ENCODE results near the gene MEGF10. TPM values are rescaled to one million over a fixed set of nuclear protein-coding genes. Genes with fewer than 3 reads are reported as not detected.

Gene MEGF10
- total RNA-seq, 1 experiment from 2014 or later, result not detected

GRCh38 chr5:127298656-127299055 lies 8.1 kb downstream of the MEGF10 start:
- POLR2A ChIA-PET (ENCODE audit: unreplicated experiment), result no interaction called here

DNA sequence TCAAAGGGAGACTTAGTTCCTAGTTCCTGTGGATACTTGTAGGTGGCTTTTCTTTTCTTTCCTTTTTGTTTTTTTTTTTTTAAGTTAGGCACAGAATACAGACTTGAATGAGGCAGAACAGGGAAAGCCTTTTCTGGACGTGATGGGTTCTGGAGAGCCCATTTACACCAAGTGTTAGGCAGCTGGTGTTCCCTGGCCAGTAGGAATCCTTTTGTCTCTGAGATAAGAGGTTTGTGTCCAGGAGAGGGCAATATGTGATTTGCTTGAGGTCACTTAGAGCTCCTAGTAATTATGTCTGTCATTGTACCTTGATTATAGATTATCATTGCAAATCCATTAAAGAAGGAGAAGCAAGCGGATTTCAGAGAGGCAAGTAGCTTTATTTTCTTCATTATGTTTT lies 9.1 kb downstream of the MEGF10 start:
- no peaks in the 10 kb centered on the region for H3K4me1 ChIP-seq (replicated peaks; ENCODE audit: insufficient read depth)
- TF ChIP-seq, protein P1, sequence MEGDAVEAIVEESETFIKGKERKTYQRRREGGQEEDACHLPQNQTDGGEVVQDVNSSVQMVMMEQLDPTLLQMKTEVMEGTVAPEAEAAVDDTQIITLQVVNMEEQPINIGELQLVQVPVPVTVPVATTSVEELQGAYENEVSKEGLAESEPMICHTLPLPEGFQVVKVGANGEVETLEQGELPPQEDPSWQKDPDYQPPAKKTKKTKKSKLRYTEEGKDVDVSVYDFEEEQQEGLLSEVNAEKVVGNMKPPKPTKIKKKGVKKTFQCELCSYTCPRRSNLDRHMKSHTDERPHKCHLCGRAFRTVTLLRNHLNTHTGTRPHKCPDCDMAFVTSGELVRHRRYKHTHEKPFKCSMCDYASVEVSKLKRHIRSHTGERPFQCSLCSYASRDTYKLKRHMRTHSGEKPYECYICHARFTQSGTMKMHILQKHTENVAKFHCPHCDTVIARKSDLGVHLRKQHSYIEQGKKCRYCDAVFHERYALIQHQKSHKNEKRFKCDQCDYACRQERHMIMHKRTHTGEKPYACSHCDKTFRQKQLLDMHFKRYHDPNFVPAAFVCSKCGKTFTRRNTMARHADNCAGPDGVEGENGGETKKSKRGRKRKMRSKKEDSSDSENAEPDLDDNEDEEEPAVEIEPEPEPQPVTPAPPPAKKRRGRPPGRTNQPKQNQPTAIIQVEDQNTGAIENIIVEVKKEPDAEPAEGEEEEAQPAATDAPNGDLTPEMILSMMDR (conservative IDR thresholded peaks at IDR 0.05), result no peak
- no peak for TF ChIP-seq EZH2 (IDR thresholded peaks at IDR 0.05; ENCODE audit: low read depth)
- H3K4me2 ChIP-seq, result no peak overlapping the region
- no TSS peak for BruUV-seq (replicated peaks)
- no peak overlapping the region for H3K4me3 ChIP-seq
- CTCF ChIA-PET, result no interaction called here
- POLR2A ChIA-PET (ENCODE audit: unreplicated experiment), result no interaction called here
- no peaks in the 10 kb centered on the region for H4K20me1 ChIP-seq (ENCODE audit: insufficient read depth)
- no peaks in the 10 kb centered on the region for H3F3A ChIP-seq (ENCODE audit: insufficient read depth, low read depth)
- no peak overlapping the region for H2AFZ ChIP-seq
- H3K27me3 ChIP-seq (ENCODE audit: insufficient read depth, low read depth), result no peaks in the 10 kb centered on the region
- H3K27ac ChIP-seq, result no peak overlapping the region
- H3K9me2 ChIP-seq (ENCODE audit: insufficient read depth), result no peaks in the 10 kb centered on the region
- H3K79me2 ChIP-seq (ENCODE audit: low read depth), result no peaks in the 10 kb centered on the region
- H3K36me3 ChIP-seq (ENCODE audit: low read depth), result no peaks in the 10 kb centered on the region
- no peaks in the 10 kb centered on the region for H3K9me3 ChIP-seq (ENCODE audit: insufficient read depth, low read depth)
- intact Hi-C loops (cut with micrococcal nuclease; ENCODE audit: unreplicated experiment), result no loop called here
- DNase-seq, result no peak

More at GRCh38 chr5:127298656-127299055, 8.1 kb downstream of the MEGF10 start:
- H3F3A ChIP-seq (ENCODE audit: insufficient read depth, low read depth), result no peaks in the 10 kb centered on the region
- H3K4me1 ChIP-seq (replicated peaks; ENCODE audit: insufficient read depth), result no peaks in the 10 kb centered on the region
- CTCF ChIA-PET, result no interaction called here
- DNase-seq, result no peak
- H3K36me3 ChIP-seq (ENCODE audit: low read depth), result no peaks in the 10 kb centered on the region
- no peaks in the 10 kb centered on the region for H3K9me3 ChIP-seq (ENCODE audit: insufficient read depth, low read depth)
- H3K9me2 ChIP-seq (ENCODE audit: insufficient read depth), result no peaks in the 10 kb centered on the region
- no peak overlapping the region for H3K27ac ChIP-seq
- H2AFZ ChIP-seq, result no peak overlapping the region
- BruUV-seq (replicated peaks), result no TSS peak
- no peaks in the 10 kb centered on the region for H4K20me1 ChIP-seq (ENCODE audit: insufficient read depth)
- no peaks in the 10 kb centered on the region for H3K79me2 ChIP-seq (ENCODE audit: low read depth)
- no peak for TF ChIP-seq EZH2 (IDR thresholded peaks at IDR 0.05; ENCODE audit: low read depth)
- TF ChIP-seq, protein P1 (conservative IDR thresholded peaks at IDR 0.05), result no peak
- H3K27me3 ChIP-seq (ENCODE audit: insufficient read depth, low read depth), result no peaks in the 10 kb centered on the region
- H3K4me3 ChIP-seq, result no peak overlapping the region
- no peak overlapping the region for H3K4me2 ChIP-seq
- intact Hi-C loops (cut with micrococcal nuclease; ENCODE audit: unreplicated experiment), result no loop called here

- BruUV-seq (replicated peaks), result no TSS peak
- no peak overlapping the region for H3K4me3 ChIP-seq
- POLR2A ChIA-PET (ENCODE audit: unreplicated experiment), result no interaction called here
- CTCF ChIA-PET, result no interaction called here
- no peaks in the 10 kb centered on the region for H3K79me2 ChIP-seq (ENCODE audit: low read depth)
- H3K4me2 ChIP-seq, result no peak overlapping the region
- no peaks in the 10 kb centered on the region for H4K20me1 ChIP-seq (ENCODE audit: insufficient read depth)
- no peak overlapping the region for H3K27ac ChIP-seq
- H3F3A ChIP-seq (ENCODE audit: insufficient read depth, low read depth), result no peaks in the 10 kb centered on the region
- DNase-seq, result no peak
- no peaks in the 10 kb centered on the region for H3K27me3 ChIP-seq (ENCODE audit: insufficient read depth, low read depth)
- no peaks in the 10 kb centered on the region for H3K36me3 ChIP-seq (ENCODE audit: low read depth)
- intact Hi-C loops (cut with micrococcal nuclease; ENCODE audit: unreplicated experiment), result no loop called here
- no peaks in the 10 kb centered on the region for H3K9me3 ChIP-seq (ENCODE audit: insufficient read depth, low read depth)
- H3K4me1 ChIP-seq (replicated peaks; ENCODE audit: insufficient read depth), result no peaks in the 10 kb centered on the region
- TF ChIP-seq, protein P1 (conservative IDR thresholded peaks at IDR 0.05), result no peak
- no peak for TF ChIP-seq EZH2 (IDR thresholded peaks at IDR 0.05; ENCODE audit: low read depth)
- no peak overlapping the region for H2AFZ ChIP-seq
- no peaks in the 10 kb centered on the region for H3K9me2 ChIP-seq (ENCODE audit: insufficient read depth)
These were observed 11.9 kb downstream of the MEGF10 start for GRCh38 chr5:127302509-127302908.

Measured in PC-9 (cell line).